Stimulated activated CD4-positive, alpha-beta T cell treated with anti-CD3 and anti-CD28 coated beads, Interleukin-15, amount 100 ng/mL, for 24 hours (primary cell): Measurements from ENCODE around the gene RBFOX1.

ENCODE experiments used
- DNase-seq: peaks from one replicate; pipeline ENCODE4 v3.0.0-alpha.2; 2020

The RBFOX1 gene

DNA sequence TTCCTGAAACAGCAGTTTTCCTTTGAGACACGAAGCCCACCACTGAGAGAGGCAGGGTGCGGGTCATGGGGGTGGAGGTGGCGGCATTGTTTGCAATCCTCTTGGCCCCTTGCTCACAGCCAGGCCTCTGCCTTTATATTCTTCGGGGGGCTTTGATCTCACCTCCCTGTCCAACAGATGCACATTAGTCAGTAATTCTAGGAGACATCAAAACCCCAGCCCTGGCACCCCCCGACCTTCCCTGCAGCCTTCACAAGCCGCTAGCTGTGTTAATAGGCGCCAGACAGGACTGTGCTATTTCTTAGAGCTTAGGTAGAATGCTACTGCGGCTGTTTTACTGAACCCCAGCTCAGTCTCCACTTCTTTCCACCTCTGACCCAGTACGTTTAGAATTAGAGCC is 212.6 kb downstream of the RBFOX1 start:
- DNase-seq, result no peak

DNA sequence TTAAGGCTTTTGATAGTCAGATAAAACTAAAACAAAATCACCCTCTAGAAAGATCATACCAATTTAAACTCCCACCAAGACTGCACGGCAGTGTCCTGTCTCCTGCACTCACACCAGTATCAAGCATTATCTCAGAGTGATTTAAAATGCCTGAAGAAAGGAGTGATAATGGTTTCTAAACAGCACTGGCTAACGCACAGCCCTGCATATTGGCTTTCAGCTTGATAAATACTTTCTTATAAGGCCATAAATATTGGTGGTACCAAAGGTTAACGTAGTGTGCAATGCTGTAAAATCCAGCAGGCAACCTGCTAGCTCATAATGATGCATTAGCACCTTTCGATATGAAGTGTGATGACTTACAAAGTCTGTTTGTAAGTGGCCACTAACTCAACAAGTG is 214.3 kb downstream of the RBFOX1 start:
- no peak for DNase-seq

DNA sequence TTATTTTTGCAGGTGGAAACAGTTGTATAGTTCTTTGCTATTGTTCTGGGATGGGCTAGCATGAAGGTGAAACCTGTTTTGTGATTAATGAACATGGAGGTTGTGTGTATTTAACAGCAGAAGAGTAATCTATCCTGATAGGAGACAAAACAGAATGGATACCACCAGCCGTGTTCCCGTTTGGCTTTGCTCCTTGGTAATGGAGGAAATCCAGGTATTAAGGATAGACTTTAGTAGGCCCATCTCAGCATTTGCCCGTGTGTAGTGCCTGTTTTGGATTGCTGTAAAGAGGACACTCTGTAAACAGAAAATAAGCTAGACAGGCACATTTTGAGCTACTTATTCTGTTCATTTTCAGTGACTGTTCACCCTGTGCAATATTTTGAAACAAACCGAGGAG is 215.1 kb downstream of the RBFOX1 start:
- no peak for DNase-seq

DNA sequence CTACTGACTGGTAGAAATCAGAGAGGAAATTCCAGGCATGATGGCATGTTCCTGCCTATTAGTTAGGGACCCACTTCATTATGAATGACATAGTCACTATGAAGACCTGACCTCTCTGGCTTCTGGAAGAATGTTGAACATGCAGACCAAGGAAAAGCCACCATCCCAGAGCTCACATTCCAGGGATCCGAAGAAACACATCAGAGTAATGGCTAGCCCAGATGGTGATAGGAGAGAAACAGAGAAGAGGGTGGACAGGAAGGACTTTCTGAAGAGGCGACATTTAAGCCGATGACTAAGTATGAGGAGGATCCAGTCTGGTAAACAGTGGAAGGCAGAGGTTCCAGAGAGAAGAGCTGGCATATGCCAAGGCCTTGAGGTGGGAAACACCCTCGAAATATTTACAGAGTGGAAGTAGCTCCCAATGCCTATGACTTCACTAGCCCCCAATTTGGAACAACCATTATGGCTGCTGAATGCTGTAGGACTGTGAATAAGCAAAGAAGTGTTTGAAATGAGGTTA is 216.2 kb downstream of the RBFOX1 start:
- no peak for DNase-seq

DNA sequence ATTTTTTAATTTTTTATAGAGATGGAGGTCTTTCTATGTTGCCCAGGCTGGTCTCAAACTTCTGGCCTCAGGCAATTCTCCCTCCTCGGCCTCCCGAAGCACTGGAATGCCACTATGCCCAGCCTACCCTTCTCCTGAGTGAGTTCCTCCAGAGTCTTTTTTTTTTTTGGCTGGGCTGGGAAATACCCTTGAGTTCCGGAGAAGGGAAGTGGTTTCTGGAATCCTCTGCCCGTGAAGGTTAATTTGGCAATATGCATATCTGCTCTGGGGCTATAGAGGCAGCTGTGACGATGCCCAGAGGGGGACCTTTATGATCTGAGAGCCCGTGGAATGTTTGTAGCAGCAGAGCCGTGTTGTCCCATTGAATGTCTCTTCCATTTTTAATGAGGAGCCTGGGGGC is 217.5 kb downstream of the RBFOX1 start:
- DNase-seq, result no peak

DNA sequence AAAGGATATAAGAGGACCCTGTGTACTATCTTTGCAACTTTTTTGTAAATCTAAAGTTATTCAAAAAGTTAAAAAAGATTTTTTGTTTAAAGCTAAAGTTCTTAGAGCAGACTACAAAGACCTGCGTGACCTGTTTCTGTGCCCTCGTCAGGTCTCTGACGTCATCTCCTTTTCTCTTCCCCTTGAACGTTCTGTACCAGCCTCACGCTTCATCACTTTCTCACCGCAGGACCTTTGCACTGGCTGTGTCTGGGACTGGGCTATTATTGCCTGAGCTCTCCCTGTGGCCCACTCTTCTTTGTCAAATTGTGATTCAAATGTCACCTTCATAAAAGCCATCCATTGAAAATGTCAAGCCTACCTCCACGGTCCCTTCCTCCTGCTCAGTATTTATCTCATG is 222.8 kb downstream of the RBFOX1 start:
- no peak for DNase-seq

DNA sequence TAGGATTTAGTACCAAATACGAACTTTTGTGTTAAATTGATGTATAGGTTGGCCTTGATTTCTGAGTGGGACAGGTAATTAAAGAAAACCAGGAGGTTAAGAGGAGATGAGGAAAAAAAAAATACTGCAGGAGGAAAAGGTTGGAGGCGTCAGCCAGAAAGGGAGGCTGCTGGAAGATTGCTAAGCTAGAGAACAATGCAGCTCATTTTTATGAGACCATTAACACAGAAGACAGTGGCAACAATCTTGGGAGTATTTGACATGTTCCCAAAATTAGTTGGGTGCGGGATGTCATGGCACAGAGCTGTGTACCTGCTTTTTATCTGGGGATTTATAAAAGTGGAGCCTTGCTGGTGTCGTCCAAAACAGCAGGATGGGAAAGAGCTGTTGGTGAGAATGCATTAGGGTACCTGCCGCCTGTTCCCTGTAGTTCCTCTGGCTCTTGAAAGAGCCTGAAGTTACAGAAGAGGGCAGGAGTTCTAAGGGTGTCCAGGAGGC is 229.3 kb downstream of the RBFOX1 start:
- no peak for DNase-seq

DNA sequence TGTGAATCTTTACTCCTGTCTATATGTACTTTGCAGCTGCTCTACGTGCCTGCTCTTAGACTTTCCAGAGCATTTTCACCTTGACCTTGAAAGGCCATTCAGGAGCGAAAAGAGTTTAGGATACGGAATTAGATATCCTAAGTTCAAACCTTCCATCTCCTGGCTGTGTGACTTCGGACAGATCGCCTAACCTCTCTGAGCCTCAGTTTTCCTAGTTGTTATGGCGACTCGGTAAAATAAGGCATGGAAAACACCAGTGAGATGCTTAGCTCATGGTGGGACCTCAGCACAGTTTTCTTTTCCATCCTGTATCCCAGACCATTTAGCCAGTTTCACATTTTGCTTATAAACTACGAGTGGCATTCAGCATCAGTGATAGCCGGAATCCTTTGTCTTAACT is 233.7 kb downstream of the RBFOX1 start:
- DNase-seq, result no peak

DNA sequence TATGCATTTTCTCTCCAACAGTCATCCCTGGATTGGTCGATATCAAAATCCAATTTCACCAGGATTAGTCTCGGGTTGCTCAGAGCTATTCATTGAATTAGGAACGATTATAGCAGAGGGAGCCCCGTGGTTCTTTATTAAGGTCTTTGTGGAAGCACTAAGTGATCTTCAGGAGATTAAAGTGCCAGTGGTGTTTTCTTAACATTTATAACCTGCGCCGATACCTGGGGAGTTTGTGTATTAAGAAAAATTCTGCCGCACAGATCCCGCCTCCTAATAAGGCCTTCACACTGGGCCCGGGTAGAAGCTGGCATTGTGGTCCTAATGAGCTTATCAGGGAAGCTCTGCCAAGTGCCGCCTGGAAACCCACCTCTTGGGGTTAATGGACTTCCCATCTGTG is 238.7 kb downstream of the RBFOX1 start:
- DNase-seq, result no peak

DNA sequence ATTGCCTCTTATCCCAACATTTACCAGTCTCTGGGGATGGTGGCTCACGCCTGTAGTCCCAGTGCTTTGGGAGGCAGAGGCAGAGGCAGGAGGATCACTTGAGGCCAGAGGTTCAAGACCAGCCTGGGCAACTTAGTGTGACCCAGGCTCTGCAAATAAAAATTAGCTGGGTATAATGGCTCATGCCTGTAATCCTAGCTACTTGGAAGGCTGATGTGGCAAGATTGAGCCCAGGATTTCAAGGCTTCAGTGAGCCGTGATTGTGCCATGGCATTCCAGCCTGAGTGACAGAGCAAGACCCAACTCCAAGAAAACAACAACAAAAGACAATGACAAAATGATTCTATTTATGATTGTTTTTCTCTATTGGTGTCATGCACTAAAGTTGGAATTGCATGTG is 244.9 kb downstream of the RBFOX1 start:
- no peak for DNase-seq

DNA sequence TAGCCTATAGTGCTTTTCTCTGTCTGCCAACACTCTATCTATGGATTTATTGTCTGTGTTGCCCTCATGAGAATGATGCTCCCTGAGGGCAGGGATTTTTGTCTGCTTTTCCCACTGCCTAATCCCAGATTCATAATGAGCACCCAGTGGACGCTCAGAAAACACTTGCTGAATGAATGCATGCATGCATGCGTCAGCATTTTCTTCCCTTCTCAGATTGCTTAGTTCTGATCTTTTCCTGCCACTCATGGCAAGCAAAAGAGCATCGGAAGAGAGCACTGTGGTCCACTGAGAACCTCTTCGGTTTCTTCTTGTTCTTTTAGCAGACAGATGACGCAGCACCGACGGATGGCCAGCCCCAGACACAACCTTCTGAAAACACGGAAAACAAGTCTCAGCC is 246.8 kb downstream of the RBFOX1 start:
- DNase-seq, result no peak

DNA sequence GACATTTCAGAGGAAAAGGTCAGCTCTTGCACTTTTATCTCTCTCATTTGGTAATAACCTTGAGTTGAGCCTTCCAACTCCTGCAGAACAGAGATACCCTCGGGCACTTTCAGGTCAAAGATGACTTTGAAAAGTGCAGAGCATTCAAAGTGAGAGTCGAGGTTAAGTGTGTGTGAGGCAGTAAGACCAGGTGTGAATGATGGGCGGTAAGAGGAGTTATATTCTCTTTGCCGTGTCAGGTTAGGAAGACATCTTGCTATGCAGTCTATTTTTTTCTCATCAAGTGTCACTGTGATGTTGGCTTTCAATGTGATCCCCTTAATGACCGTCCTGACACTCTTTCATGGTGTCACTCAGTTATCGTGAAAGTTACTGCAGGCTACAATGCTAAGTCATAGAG is 248.5 kb downstream of the RBFOX1 start:
- DNase-seq, result no peak

DNA sequence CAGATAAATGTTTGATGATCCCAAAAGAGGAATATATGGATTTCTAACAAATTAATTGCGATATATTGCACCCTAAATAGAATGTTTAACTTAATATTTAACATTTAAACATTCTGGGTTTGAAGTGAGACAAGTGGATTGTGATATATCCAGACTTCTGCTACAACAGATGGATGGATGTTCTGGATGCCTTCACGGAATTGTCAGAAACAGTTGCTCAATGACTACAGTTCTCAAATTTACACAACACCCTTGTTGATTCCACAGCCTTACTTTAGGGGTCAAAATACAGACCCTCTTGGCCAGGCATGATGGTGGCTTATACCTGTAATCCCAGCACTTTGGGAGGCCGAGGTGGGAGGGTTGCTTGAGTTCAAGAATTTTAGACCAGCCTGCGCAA is 250.8 kb downstream of the RBFOX1 start:
- DNase-seq, result no peak

DNA sequence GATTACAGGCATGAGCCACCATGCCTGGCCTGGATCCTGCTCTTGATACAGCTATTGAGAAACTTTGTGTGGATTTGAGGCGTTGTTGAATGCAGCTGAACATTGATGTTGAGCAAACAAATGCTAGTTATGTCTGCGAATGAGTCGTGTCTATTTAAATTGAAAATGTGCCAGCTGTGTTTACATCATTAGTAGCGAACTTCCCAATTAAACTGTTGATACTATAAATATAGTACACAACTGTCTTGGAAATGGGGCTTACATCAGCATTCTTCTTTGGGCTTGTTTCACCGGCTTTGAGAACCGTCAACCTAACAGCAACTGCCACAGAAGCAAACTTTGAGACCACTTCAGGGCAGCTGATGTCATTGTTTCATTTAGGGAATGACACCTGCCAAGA is 251.9 kb downstream of the RBFOX1 start:
- DNase-seq, result no peak

DNA sequence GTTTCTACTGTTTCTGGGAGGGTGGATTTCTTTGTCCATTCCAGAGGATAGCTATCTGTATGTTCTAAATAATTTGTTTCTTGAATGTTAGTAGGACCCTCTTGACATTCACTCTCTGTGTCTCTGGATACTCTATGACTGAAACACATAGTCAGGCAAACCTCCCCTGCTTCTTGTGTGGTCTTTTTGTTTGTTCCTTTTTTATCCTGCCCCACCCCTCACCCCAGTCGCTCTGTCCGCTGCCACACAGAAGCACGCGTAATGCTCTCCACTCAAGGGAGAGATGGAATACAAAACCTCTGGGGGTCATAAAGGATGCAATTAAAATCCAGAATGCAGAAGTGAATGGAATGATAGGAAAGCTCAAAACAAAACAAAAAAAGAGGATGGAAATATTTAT is 253.1 kb downstream of the RBFOX1 start:
- no peak for DNase-seq

DNA sequence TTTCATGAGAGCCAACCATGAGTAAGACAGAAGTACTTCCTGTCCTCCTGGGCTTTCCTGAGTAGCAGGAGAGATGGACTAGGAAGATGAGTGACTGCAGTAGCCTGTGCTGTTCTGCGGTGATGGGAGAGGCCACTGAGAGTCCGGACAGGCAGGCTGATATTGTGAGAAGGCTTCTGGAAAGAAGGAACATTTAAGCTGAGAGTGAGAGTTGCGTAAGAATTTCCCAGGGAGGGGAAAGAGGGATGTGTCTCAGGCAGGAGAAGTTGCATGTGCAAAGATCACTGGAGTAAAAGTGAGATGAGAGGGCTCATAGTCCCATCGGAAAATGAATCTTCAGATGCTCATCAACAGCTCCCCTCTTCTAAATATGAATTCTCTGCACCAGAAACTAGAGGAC is 258.3 kb downstream of the RBFOX1 start:
- DNase-seq, result no peak

DNA sequence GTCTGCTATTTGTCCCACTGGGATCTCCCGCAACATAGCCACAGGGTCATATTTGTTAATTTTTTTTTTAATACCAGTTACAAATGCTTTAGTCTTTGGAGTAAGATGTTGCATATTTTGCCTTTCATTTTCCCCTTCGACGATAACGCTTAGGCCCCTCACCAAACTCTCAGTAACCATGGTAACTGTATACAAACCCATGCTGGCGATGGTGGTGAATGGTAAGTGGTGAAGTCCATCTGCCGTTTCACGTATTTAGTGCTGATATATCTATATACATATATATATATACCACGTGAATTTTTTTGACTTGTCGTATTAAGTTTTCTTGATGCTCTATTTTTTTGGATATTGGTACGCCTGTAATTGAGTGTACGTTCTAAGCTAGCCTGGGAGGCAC is 263.7 kb downstream of the RBFOX1 start:
- DNase-seq, result no peak

DNA sequence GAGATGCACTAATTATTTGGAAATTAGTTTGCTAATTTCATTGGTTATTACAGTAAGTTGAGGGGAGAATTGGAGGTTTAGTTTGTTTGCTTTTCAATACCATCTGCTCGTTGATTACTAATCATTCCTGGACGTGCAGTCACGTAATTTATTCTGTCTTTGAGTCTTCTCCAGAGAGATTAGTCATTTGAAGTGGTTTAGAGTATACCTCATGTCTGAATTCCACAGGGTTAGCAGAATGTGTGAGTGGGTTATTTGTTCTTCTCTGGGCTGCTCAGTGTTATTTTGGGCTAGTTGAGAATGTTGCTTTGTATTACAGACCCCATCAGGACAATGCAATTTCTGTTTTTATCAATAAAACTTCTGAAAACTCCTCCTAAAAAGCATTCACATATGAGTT is 265.0 kb downstream of the RBFOX1 start:
- DNase-seq, result no peak

DNA sequence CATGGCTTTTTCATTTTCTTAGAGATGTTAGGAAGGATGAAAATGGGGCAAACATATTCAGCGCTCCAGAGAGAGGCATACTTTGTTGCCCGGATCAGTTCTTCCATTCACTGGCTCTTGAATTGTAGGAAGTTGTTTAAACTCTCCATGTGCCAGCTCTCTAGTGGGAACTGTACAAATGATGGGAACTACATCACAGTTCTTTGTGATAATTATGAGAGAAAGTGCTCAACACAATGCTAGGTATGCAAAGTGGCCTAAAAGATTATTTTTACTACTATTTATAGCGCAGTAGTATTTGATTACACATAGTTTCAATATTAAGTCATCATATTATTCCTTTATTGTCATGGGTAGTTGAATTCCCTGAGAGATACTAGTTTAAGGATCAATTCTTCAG is 268.5 kb downstream of the RBFOX1 start:
- DNase-seq, result no peak

DNA sequence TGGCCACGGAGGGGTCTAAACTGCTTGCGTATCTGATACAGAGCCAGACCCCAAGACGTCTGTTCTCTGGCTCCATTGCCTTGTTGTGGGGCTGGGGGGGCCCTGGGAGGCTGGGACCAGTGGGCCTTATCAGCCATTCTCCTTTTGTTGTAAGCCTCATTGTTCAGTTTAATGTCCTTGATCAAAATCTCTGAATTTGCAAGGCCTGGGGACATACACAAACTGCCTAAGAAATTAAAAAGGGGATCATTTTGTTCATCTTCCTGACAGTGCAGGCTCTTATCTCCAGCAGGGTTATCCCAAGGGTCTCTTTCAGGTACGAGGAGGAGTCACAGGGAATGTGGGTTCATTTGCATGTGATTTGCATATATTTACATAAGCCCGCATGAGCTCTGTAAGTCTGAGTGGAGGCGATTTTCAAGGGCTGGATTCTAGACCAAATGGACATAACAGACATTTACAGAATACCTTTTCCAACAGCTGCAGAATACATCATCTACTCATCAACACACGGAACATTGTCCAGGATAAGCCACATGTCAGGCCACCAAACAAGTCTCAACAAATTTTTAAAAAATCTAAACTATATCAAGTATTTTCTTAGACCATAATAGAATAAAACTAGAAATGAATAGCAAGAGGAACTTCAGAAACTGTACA is 269.8 kb downstream of the RBFOX1 start:
- no peak for DNase-seq

DNA sequence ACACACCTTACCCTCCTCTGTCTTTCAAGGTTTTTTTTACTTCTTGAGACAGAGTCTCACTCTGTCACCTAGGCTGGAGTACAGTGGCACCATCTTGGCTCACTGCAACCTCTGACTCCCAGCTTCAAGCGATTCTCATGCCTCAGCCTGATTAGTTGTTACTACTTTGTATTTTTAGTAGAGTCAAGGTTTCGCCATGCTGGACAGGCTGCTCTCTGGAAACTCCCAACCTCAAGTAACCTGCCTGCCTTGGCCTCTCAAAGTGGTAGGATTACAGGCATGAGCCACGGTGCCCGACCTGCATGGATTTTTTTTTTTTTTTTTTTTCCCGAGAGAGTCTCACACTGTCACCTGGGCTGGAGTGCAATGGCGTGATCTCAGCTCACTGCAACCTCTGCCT is 273.2 kb downstream of the RBFOX1 start:
- no peak for DNase-seq

DNA sequence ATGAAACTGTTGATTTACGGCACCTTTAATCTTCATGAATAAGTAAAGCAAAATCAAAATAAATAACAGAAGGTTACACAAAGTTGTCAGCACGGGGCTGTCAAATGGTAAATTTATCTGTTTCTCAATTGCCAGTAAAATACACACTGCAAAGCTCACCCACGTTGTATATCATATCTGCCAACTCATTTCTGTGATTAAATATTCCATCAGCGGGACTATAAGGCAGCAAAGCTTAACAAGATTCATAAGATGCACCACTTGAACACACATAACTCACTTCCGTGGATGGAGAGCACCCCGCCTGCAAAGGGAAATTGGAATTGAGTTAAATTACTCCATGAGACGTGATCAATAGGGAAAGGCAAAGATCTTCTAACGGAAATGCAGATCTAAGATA is 280.0 kb downstream of the RBFOX1 start:
- no peak for DNase-seq

DNA sequence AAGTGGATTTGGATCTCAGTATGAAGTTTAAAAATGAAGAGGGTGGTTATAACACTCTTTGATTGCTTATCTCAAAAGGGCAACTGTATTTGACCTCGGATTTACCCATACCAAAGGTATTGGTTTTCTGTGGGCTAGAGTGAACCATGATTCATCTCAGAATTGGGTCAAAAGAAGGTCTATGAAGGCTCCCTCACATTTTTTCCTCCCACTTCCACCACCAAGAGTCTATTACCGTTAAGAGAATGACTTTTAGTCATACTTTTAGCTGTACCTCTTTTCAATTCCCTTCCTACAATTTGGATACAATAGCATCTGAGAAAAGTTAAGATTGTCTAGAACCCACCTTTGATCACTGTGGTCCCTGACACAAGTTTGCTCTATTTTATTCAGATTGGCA is 280.9 kb downstream of the RBFOX1 start:
- DNase-seq, result no peak

DNA sequence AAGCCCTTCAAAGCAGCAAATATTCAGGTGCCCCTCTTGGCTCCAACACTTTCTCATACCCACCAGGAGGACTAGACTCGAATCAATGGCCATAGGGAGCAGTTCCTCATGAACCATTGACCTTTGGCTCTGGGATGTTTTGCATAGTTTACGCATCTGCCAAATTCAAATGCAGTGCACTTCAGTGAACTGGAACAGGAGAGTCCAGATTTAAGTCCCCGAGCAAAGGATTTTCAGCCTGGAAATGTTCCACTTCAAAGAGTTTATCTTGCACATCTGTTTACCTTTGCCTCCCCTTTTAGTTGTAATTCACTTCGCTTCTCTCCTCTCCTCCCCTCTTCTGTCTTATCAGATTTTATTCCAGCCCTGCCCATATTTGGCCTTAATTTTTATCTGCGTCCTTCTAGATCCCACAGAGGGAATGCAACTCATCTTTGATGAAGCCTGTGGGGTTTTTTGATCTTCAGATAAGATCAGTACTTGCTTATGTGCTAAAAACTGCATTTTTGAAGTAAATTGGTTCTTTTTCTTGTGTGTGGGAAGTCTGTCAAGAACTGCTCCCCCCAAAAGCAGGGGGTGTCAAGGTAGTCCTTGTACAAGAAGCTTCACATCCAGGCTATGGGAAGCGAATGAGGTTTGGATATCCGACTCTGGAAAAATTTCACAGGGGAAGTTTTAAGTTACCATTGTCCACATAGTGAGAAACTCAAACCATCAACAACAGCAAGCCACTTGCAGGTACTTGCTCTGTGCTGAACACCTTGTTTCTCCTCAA is 281.6 kb downstream of the RBFOX1 start:
- DNase-seq, result no peak

DNA sequence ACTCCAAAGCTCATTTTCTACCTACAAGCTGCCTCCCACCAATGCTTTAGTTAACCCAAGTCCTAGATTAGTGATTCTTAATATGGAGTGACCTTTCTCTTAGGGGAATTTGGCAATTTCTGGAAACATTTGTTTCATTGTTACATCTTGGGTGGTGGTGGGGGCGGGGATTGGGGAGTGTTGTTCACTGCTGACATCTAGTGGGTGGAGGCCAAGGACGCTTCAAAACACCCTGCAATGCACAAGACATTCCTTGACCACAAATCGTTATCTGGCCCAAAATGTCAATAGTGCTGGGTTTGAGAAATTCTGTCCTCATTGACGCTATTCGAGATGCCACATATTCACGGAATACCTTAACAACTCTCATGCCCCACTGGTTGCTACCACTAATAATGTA is 282.9 kb downstream of the RBFOX1 start:
- DNase-seq, result no peak
